ENCODE measurements around the gene CLASP2.

- TF ChIP-seq EGR1 (IDR thresholded peaks at IDR 0.05) (no peak), TCF12 (IDR thresholded peaks at IDR 0.05; ENCODE audit: low read depth) (no peak), REST (IDR thresholded peaks at IDR 0.05; ENCODE audit: low read depth) (no peak), EP300 (IDR thresholded peaks at IDR 0.05; ENCODE audit: borderline replicate concordance) (no peak), USF1 (IDR thresholded peaks at IDR 0.05) (no peak), CREB1 (IDR thresholded peaks at IDR 0.05; ENCODE audit: low read depth) (no peak), CEBPB (IDR thresholded peaks at IDR 0.05) (no peak), RAD21 (IDR thresholded peaks at IDR 0.05; ENCODE audit: low read depth) (no peak)
Observed at GRCh38 chr3:33456756-33457155, 261.3 kb downstream of the CLASP2 start.

Measured in Ishikawa (cell line).